HepG2 (cell line): ENCODE measurements around the gene IGSF8. TPM values are rescaled to one million over a fixed set of nuclear protein-coding genes. Genes with fewer than 3 reads are reported as not detected.

Source experiments
- GMEB2 ChIP-seq: IDR thresholded peaks from 2 replicates; pipeline ENCODE4 v1.6.1; 2016; ENCODE audit warnings: missing biosample characterization, missing genetic modification reagents, low read depth
- HNF1A ChIP-seq, 2 experiments: sonication (generic) in 1 of 2; formaldehyde crosslinking in 1 of 2; IDR thresholded peaks; 2 replicates each; pipeline versions ENCODE4 v1.4.0 to v1.6.1; 2016 to 2020; ENCODE audit warnings: borderline replicate concordance in 1 of 2, low read depth in 1 of 2, mild to moderate bottlenecking in 1 of 2, missing genetic modification reagents in 1 of 2
- HNRNPL ChIP-seq: fragments of 200-400 bp; formaldehyde crosslinking; IDR thresholded peaks from 2 replicates; pipeline ENCODE4 v1.6.1; 2017; ENCODE audit warnings: mild to moderate bottlenecking, low read depth, low read length
- KDM3A ChIP-seq: IDR thresholded peaks from 2 replicates; pipeline ENCODE4 v1.6.1; 2018; ENCODE audit warnings: low read depth, missing compliant biosample characterization
- SATB2 ChIP-seq: sonication (generic); formaldehyde crosslinking; IDR thresholded peaks from 2 replicates; pipeline ENCODE4 v1.5.0; 2020; ENCODE audit warnings: missing genetic modification reagents
- ZBTB2 ChIP-seq: sonication (generic); formaldehyde crosslinking; IDR thresholded peaks from 2 replicates; pipeline ENCODE4 v1.8.0; 2022; ENCODE audit warnings: low read depth, missing genetic modification reagents
- ZBTB40 ChIP-seq, 2 experiments: fragments of 450-650 bp in 1 of 2; sonication (generic) in 1 of 2; formaldehyde crosslinking in 1 of 2; IDR thresholded peaks; 2 replicates each; pipeline versions ENCODE4 v1.6.1 to v1.8.0; 2016 to 2022; ENCODE audit warnings: antibody characterized with exemption in 1 of 2, mild to moderate bottlenecking in 1 of 2, missing genetic modification reagents in 1 of 2
- ZNF235 ChIP-seq: sonication (generic); formaldehyde crosslinking; IDR thresholded peaks from 2 replicates; pipeline ENCODE4 v1.8.1; 2023; ENCODE audit warnings: mild to moderate bottlenecking, missing genetic modification reagents, borderline replicate concordance
- ZNF276 ChIP-seq: sonication (generic); formaldehyde crosslinking; IDR thresholded peaks from 2 replicates; pipeline ENCODE4 v1.4.0; 2020; ENCODE audit warnings: mild to moderate bottlenecking, low read depth, missing genetic modification reagents
- ZNF382 ChIP-seq: sonication (generic); formaldehyde crosslinking; IDR thresholded peaks from 2 replicates; pipeline ENCODE4 v1.5.0; 2020; ENCODE audit warnings: missing genetic modification reagents, mild to moderate bottlenecking, borderline replicate concordance
- polyA plus RNA-seq, 8 experiments: library from polyadenylated mRNA; depleted of rRNA in 3 of 8; stranded (reverse) in 7 of 8; unstranded in 1 of 8; fragments of >200 nt; fragmentation: Illumina TruSeq in 4 of 8; extraction: Trizol in 4 of 8; gene quantifications; 2 replicates each; pipeline versions ENCODE4 v1.2.1 to v1.2.3, GENCODE V29; 2011 to 2016; ENCODE audit warnings: low read depth in 4 of 8, missing spikeins in 1 of 8, mixed read lengths in 1 of 8; ENCODE audit not compliant: insufficient read depth in 1 of 8
- total RNA-seq, 5 experiments: library from RNA; depleted of rRNA; stranded (reverse); fragments of >200 nt; fragmentation: Illumina TruSeq; extraction: Trizol; gene quantifications; 2 replicates each; pipeline ENCODE4 v1.2.3, GENCODE V29; 2016; ENCODE audit warnings: low read depth in 1 of 5

IGSF8 gene
- total and polyA plus RNA-seq, 2 of the 13 experiments (the other 11 are each of a cell fraction or from before 2014, with no cell fraction given): 24.0 to 41.0 TPM

- TF ChIP-seq ZBTB40 (IDR thresholded peaks at IDR 0.05) (no peak), ZBTB40 (CRISPR knock-in tag; IDR thresholded peaks at IDR 0.05) (no peak), KDM3A (CRISPR knock-in tag) (no peak), ZNF382 (CRISPR knock-in tag) (no peak), ZBTB2 (CRISPR knock-in tag) (no peak), GMEB2 (no peak), HNRNPL (no peak), ZNF276 (CRISPR knock-in tag) (no peak), SATB2 (CRISPR knock-in tag) (no peak), ZNF235 (CRISPR knock-in tag) (no peak), HNF1A (IDR thresholded peaks at IDR 0.05; ENCODE audit: low read depth) (no peak), HNF1A (CRISPR knock-in tag; IDR thresholded peaks at IDR 0.05; ENCODE audit: borderline replicate concordance) (no peak)
Observed at GRCh38 chr1:160063176-160063575, 35.2 kb downstream of the IGSF8 start (continued).
